ENCODE results near the gene PARD3.

PARD3 gene

GRCh38 chr10:34494012-34494411 is 321.1 kb downstream of the PARD3 start:
- DNase-seq (ENCODE audit: low read depth): no peak

- no peak for DNase-seq (ENCODE audit: low read depth)
These were observed 323.0 kb downstream of the PARD3 start for GRCh38 chr10:34492081-34492480.

GRCh38 chr10:34491678-34492077 is 323.4 kb downstream of the PARD3 start:
- DNase-seq (ENCODE audit: low read depth): no peak

- DNase-seq (ENCODE audit: low read depth): no peak
These were observed 324.9 kb downstream of the PARD3 start for GRCh38 chr10:34489973-34490745.

- DNase-seq (ENCODE audit: low read depth): no peak
These were observed 325.7 kb downstream of the PARD3 start for GRCh38 chr10:34489411-34489810.

- DNase-seq (ENCODE audit: low read depth): no peak
These were observed 326.5 kb downstream of the PARD3 start for GRCh38 chr10:34488476-34489130.

- DNase-seq (ENCODE audit: low read depth): no peak
These were observed 329.1 kb downstream of the PARD3 start for GRCh38 chr10:34486008-34486407.

GRCh38 chr10:34484164-34484563 is 330.9 kb downstream of the PARD3 start:
- no peak for DNase-seq (ENCODE audit: low read depth)

GRCh38 chr10:34480345-34480744 is 334.8 kb downstream of the PARD3 start:
- DNase-seq (ENCODE audit: low read depth): no peak

GRCh38 chr10:34479520-34480179 is 335.4 kb downstream of the PARD3 start:
- no peak for DNase-seq (ENCODE audit: low read depth)

GRCh38 chr10:34477249-34477648 is 337.8 kb downstream of the PARD3 start:
- no peak for DNase-seq (ENCODE audit: low read depth)

- no peak for DNase-seq (ENCODE audit: low read depth)
These were observed 338.5 kb downstream of the PARD3 start for GRCh38 chr10:34476608-34477007.

GRCh38 chr10:34475786-34476185 is 339.3 kb downstream of the PARD3 start:
- DNase-seq (ENCODE audit: low read depth): no peak

- no peak for DNase-seq (ENCODE audit: low read depth)
These were observed 339.8 kb downstream of the PARD3 start for GRCh38 chr10:34475274-34475646.

GRCh38 chr10:34474555-34475273 is 340.4 kb downstream of the PARD3 start:
- DNase-seq (ENCODE audit: low read depth): no peak

- DNase-seq (ENCODE audit: low read depth): no peak
These were observed 341.1 kb downstream of the PARD3 start for GRCh38 chr10:34474009-34474376.

GRCh38 chr10:34473174-34474008 is 341.7 kb downstream of the PARD3 start:
- DNase-seq (ENCODE audit: low read depth): no peak

GRCh38 chr10:34470307-34470706 is 344.8 kb downstream of the PARD3 start:
- DNase-seq (ENCODE audit: low read depth): no peak

GRCh38 chr10:34469446-34469845 is 345.6 kb downstream of the PARD3 start:
- DNase-seq (ENCODE audit: low read depth): no peak

GRCh38 chr10:34467902-34468301 is 347.2 kb downstream of the PARD3 start:
- DNase-seq (ENCODE audit: low read depth): no peak

- no peak for DNase-seq (ENCODE audit: low read depth)
These were observed 347.7 kb downstream of the PARD3 start for GRCh38 chr10:34467364-34467763.

GRCh38 chr10:34465678-34466077 is 349.4 kb downstream of the PARD3 start:
- DNase-seq (ENCODE audit: low read depth): no peak

All from stimulated activated CD8-positive, alpha-beta memory T cell treated with anti-CD3 and anti-CD28 coated beads, Interleukin-15, amount 100 ng/mL, for 24 hours (primary cell).